ENCODE results near the gene ZNF605. TPM values are rescaled to one million over a fixed set of nuclear protein-coding genes. Genes with fewer than 3 reads are reported as not detected.
"Not testable (repeated sequence)": the region's sequence is repeated elsewhere in the genome, so short reads cannot be mapped to it uniquely, and the experiment has no call there.

Gene ZNF605
- 10 to 100 TPM; 23.6 to 27.9 (median 27.6) TPM for polyA plus RNA-seq (ENCODE audit: insufficient read length in 3 of 3)
- long read RNA-seq, donor 1, full-length matches to known transcripts, result 3 of 19 reads
- long read RNA-seq, donor 1, partial matches to known transcripts, result 16 of 19 reads
- long read RNA-seq, donor 1, other reads (novel, unspliced or antisense), result 0 of 19 reads
- long read RNA-seq, donor 2, transcript ZNF605-201 (4 exons, 838 nt), result major isoform, 6 of 11 reads
- long read RNA-seq, donor 2, partial matches to known transcripts, result 0 of 11 reads
- long read RNA-seq, donor 2, other reads (novel, unspliced or antisense), result 5 of 11 reads
- long read RNA-seq, donor 3, transcript ZNF605-201 (4 exons, 838 nt), result major isoform, 6 of 103 reads
- long read RNA-seq, donor 3, partial matches to known transcripts, result 89 of 103 reads
- long read RNA-seq, donor 3, other reads (novel, unspliced or antisense), result 8 of 103 reads
- long read RNA-seq, donor 4, partial matches to known transcripts, result 13 of 14 reads
- long read RNA-seq, donor 4, other reads (novel, unspliced or antisense), result 0 of 14 reads
- long read RNA-seq, donor 5, result 0 reads
- long read RNA-seq, donor 6, full-length matches to known transcripts, result 4 of 54 reads
- long read RNA-seq, donor 6, partial matches to known transcripts, result 50 of 54 reads
- long read RNA-seq, donor 6, other reads (novel, unspliced or antisense), result 0 of 54 reads
- long read RNA-seq, donor 7, partial matches to known transcripts, result 0 of 2 reads
- long read RNA-seq, donor 7, other reads (novel, unspliced or antisense), result 0 of 2 reads
- long read RNA-seq, donor 8, full-length matches to known transcripts, result 9 of 17 reads
- long read RNA-seq, donor 8, partial matches to known transcripts, result 0 of 17 reads
- long read RNA-seq, donor 8, other reads (novel, unspliced or antisense), result 8 of 17 reads
- long read RNA-seq, donor 9, transcript ZNF605-201 (4 exons, 838 nt), result major isoform, 6 of 17 reads
- long read RNA-seq, donor 9, partial matches to known transcripts, result 11 of 17 reads
- long read RNA-seq, donor 9, other reads (novel, unspliced or antisense), result 0 of 17 reads
- long read RNA-seq, donor 10, full-length matches to known transcripts, result 4 of 4 reads
- long read RNA-seq, donor 10, partial matches to known transcripts, result 0 of 4 reads
- long read RNA-seq, donor 10, other reads (novel, unspliced or antisense), result 0 of 4 reads
- long read RNA-seq, donor 11, full-length matches to known transcripts, result 6 of 11 reads
- long read RNA-seq, donor 11, partial matches to known transcripts, result 0 of 11 reads
- long read RNA-seq, donor 11, other reads (novel, unspliced or antisense), result 5 of 11 reads
- long read RNA-seq, donor 12, partial matches to known transcripts, result 28 of 30 reads
- long read RNA-seq, donor 12, other reads (novel, unspliced or antisense), result 0 of 30 reads
- long read RNA-seq, donor 13, result 0 reads
- long read RNA-seq, donor 14, partial matches to known transcripts, result 0 of 2 reads
- long read RNA-seq, donor 14, other reads (novel, unspliced or antisense), result 0 of 2 reads
- long read RNA-seq, donor 15, partial matches to known transcripts, result 0 of 2 reads
- long read RNA-seq, donor 15, other reads (novel, unspliced or antisense), result 0 of 2 reads
- long read RNA-seq, donor 16, full-length matches to known transcripts, result 11 of 88 reads
- long read RNA-seq, donor 16, partial matches to known transcripts, result 65 of 88 reads
- long read RNA-seq, donor 16, other reads (novel, unspliced or antisense), result 12 of 88 reads

DNA sequence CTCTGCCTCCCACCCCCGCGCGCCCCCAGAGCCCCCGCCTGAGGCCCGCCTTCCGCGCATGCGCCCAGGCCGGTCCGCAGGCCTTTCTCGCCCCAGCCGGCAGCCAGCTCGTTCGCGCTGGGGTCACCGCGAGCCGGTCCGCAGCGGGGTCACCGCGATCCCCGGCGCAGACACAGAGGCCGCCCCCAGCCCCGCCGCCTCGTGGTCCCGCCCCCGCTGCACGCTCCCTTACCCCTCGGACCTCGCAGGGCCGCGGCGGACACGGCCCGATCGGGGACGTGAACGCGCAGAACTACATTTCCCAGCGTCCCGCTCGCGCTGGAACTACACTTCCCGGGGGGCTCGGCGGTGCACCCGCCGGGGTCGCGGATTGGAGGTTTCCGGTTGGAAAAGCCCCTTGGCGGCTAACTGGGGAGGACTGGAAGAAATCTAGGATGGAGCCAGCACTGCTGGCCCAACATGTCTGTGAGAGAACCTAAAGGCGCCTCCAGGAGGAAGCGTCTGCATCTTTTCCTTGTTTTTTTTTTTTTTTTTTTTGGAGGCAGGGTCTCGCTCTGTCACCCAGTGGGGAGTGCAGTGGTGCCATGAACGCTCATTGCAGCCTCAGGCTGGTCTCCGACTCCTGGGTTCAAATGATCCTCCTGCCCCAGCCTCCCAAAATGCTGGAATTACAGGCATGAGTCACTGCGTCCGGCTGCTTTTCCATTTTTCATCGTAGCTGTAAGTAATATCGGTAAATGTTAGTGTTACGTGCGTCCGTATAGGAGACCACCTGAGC, at the start of gene ZNF605:
Gene ZNF605, minus strand, starts transcription at position 296 of the 778 bp plus-strand sequence. CDS start 10,671 bp downstream, outside the sequence.
- peak; percentile 80 to 92 (median 88) for DNase-seq (ENCODE audit: extremely low read depth in 1 of 11, low read depth in 9 of 11, low spot score in 4 of 11)

DNA sequence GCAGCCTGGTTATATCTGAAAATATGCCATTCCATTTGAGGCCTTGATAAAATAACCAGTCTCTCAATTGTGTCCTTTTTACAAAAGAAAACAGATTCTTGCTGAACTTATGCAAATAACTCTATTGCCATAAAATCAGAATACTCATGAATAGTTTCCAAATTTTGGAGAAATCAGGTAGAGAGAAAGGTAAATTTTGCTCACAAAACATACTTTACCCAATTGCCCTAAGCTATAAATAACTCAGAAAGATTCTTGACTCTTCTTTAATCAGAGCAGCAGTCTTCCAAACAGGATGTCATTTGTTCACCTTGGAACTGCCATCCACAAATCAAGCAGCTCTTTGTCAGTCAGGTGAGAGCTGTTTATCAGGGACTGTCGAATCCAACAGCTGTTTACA, 42.6 kb upstream of the ZNF605 start:
- no peak for DNase-seq (ENCODE audit: extremely low read depth in 1 of 11, low read depth in 9 of 11, low spot score in 4 of 11)

DNA sequence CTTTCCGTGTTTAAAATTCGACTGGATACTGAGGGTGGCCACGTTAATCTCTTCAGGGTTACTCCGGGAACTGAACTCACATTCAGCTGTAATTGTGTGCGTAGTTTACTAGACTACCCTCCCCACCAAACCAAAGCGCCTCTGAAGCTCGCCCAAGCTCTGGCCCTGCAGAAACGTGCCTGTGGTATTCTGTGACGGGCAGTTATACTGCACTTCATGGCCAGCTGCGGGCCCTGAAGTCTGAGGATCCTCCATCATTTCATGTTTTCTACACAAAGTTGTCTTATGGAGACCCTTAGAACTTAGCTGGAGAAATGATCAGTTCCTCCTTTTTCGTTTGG, 30.7 kb upstream of the ZNF605 start:
- no peak for DNase-seq (ENCODE audit: extremely low read depth in 1 of 11, low read depth in 9 of 11, low spot score in 4 of 11)

DNA sequence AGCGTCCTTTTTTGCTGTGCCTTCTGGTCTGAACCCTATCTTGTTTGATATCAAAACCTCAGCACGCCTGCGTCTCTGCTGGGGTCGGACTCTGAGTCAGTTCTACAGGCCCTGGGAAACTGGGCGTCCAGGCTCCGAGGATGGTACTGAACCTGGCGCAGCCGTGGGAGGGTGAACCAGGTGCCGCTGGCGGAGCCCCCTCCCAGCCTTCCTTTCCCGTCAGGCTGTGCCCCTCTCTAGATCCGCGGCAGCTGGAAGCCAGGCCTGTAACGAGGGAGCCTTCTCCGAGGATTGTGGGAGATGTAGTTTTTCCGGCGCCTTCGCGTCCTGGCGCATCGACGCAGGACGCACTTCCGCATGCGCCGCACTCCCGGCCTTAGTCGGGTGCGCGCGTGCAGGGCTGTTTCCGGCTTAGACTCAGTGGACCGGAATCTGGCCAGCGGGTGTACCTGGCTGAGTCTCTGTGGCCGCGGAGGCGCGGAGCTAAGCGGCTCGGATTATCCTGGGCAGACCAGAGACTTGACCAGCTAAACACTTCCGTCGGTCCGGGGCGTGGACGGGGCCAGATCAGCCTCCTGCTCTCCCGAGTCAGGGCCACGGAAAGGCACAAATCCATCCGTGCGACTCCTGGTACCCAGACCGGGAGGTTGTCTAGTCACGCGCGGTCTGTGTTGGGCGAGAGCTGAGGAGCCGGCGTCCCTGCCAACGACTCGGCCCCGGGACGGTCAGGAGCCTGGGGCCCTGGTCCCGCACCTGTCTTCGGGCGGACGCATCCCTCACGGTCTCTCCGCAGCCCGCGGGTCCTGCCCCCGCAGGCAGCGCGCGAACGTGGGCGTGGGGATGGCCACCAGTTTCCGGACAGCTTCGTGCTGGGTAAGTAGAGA, 30.1 kb upstream of the ZNF605 start, which contains the start of gene ZNF26:
Gene ZNF26, plus strand, starts transcription at position 367 of the 884 bp plus-strand sequence. Its CDS starts 474 bp downstream, at position 841.
- DNase-seq (ENCODE audit: extremely low read depth in 1 of 11, low read depth in 9 of 11, low spot score in 4 of 11), result peak; percentile 82 to 95 (median 93)

DNA sequence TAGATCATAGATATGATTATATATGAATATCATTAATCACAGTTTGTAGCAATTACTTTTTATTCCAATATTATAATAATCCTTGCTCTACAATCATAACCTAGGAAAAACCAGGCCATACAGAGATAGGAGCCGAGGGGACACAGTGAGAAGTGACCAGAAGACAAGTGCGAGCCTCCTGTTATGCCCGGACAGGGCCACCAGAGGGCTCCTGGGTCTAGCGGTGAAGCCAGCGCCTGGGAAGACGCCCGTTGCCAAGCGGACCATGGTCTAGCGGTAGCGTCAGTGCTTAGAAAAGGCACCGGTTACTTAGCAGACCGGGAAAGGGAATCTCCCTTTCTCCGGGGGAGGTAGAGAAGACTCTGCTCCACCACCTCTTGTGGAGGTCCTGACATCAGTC, 20.8 kb upstream of the ZNF605 start:
- not testable (repeated sequence) for DNase-seq (ENCODE audit: extremely low read depth in 1 of 11, low read depth in 9 of 11, low spot score in 4 of 11)

DNA sequence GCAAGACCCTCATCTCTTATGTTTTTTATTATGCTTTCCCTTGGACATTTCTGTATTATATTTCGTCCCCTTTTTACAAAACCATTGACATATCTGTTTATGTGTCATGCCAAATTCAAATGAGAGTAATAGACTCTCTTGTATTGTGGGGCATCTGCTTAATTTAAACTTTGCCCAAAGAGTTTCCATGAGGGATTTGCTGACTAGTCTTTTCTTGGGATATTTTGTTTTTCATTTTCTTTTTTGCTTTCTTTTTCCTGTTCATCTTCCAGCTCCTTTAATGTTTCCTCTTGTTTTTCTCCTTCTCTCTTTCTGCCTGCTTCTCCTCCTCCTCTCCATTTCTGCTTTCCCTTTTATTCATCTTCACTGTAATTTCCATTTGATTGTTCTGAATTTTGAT, 16.3 kb upstream of the ZNF605 start:
- no peak for DNase-seq (ENCODE audit: extremely low read depth in 1 of 11, low read depth in 9 of 11, low spot score in 4 of 11)

DNA sequence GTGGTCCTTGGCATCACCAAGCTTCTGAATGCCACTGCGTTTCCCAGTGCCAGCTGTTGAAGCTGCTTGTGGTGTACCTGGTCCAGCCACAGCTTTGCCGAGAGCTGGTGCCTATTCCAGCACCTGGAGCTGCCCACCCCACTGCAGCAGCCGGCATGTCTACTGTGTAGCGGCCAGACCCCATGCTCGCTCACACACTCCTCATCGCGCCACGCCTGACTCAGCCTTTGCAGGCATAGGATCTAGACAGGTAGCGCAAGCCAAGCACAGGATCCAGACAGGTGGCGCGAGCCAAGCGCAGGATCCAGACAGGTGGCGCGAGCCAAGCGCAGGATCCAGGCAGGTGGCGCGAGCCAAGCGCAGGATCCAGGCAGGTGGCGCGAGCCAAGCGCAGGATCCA, 11.6 kb upstream of the ZNF605 start:
- DNase-seq (ENCODE audit: extremely low read depth in 1 of 11, low read depth in 9 of 11, low spot score in 4 of 11), result no peak

DNA sequence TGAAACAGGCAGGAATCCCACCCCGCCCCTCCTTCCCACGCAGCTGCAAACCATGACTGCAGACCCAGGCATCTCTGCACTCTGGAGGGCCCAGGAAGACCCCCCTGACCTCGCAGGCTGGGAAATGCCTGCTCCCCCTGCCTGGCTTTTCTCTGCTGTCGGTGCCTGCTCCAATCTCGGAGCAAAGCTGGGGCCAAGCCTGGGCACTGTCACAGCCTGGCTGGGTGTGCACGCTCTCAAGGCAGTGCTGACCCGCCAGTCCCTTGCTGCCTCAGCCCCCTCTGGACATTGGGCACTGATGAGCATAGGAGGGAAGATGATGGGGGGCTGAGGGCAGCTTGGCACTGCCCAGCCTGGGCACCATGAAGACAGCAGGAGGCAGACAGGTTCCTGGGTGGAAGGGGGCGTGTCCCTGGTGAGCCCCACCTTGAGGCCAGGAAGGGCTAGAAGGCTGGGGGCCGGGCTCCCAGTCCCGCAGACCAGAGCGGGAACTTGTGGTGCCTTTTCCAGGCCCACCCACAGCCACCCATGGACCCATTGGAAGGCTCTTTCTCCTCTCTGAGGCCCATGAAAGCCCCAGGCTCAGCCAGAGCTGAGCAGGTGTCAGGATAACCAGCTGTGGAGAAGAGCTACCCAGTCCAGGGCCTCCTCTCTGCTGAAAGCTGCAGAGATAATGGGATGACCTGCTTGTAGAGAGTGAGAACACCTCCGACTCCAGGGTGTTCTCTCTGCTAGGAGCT, 10.7 kb upstream of the ZNF605 start:
- DNase-seq (ENCODE audit: extremely low read depth in 1 of 11, low read depth in 9 of 11, low spot score in 4 of 11), result no peak

DNA sequence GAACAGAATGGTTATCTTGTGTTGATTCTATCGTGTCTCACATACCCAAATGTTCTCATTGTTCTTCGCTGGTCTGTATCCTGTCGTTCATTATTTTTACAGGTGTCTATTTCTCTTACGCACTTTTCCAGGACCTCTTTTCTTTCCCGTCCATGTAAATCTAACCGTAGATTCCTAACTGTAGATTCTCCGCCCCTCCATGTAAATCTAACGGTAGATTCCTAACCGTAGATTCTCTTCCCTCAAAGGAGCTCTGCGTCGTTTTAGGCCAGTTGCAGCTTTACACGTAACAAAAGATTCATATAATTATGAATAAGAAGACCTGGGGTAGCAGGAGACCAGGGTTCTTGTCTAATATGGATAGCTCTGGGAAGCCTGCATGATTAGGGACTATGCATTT, 9.7 kb upstream of the ZNF605 start:
- no peak for DNase-seq (ENCODE audit: extremely low read depth in 1 of 11, low read depth in 9 of 11, low spot score in 4 of 11)

DNA sequence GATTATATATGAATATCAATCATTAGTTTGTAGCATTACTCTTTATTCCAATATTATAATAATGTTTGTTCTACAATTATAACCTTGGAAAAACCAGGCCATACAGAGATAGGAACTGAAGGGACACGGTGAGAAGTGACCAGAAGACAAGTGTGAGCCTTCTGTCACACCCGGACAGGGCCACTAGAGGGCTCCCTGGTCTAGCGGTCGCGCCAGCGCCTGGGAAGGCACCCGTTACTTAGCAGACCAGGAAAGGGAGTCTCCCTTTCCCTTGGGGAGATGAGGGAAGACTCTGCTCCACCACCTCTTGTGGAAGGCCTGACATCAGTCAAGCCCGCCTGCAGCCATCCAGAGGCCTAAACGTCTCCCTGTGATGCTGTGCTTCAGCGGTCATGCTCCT, 7.8 kb upstream of the ZNF605 start:
- not testable (repeated sequence) for DNase-seq (ENCODE audit: extremely low read depth in 1 of 11, low read depth in 9 of 11, low spot score in 4 of 11)

DNA sequence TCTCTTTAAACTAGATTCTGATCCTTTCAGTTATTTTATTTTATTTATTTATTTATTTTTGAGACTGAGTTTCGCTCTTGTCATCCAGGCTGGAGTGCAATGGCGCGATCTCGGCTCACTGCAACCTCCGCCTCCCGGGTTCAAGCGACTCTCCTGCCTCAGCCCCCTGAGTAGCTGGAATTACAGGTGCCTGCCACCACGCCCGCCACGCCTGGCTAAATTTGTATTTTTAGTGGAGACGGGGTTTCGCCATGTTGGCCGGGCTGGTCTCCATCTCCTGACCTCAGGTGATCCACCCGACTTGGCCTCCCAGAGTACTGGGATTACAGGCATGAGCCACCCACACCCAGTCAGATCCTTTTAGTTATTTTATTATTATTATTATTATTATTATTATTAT, 5.7 kb upstream of the ZNF605 start:
- DNase-seq (ENCODE audit: extremely low read depth in 1 of 11, low read depth in 9 of 11, low spot score in 4 of 11), result not testable (repeated sequence)

DNA sequence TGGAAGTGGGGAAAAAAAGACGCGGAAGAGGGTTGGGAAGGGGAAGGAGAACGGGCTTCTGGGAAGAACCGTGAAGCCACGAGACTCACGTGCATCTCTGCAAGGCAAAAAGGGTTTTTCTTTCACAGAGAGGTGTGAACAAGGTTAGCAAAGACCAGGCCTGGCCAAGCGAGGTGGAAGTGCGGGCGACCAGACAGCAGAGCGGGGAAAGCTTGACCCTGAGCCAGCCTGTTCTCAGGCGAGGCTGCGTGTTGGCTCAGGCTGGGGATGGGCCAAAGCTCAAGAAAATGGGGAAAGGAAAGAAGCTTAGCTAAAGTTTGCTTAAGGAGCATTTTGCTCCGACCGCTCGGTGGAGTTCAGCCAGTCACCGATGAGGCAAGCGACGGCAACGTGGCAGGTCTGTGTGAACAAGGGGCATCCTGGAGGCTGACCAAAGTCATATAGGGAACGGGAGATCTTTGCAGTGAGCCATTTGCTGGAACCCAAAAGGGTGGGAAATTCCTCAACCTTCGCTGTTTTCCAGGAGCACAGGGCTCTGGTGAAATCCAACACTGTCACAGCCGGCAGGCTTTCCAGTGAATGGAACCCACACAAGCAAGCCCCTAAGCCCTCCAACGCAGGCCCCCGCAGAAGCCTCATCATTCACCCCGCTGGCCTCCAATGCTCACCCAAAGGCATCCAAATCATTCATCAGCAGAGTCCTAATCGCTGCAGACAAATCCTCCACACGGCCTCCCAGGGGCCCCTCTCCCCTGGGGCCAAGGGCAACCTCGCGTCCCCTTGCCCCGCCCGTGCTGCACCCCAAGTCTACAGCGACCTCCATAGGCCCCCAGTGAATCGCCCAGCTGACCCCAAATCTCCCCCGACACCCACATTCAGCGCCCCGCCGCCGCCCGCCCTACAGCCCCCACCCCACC, 754 bp downstream of the ZNF605 start:
- DNase-seq (ENCODE audit: extremely low read depth in 1 of 11, low read depth in 9 of 11, low spot score in 4 of 11), result peak; percentile 6 to 44 (median 33)

DNA sequence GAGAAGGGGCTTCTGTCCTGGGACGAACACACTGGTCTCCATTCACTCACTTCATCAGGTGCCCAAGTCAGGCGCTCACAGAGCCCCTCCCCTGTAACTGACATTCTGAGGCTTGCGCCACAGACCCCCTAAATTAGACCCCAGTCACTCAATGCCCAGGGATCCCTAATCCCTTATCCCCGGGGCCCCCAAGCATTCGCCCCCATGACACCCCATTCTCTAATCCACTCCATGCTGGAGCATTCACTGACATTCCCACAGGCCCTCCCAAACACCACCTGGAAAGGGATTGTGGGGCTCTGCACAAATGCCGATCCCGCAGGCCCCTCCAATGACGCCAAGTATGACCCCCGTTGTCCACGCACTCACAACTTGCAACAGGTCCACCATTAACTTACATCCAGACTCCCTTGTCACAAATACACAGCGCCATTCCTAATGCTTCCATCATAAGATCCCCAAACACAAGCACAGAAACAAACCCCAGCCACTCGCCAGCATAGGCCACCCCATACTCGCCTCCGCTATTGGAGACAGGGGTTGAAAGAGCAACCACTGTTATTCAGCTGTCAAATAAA, 1.5 kb downstream of the ZNF605 start:
- no peak for DNase-seq (ENCODE audit: extremely low read depth in 1 of 11, low read depth in 9 of 11, low spot score in 4 of 11)

DNA sequence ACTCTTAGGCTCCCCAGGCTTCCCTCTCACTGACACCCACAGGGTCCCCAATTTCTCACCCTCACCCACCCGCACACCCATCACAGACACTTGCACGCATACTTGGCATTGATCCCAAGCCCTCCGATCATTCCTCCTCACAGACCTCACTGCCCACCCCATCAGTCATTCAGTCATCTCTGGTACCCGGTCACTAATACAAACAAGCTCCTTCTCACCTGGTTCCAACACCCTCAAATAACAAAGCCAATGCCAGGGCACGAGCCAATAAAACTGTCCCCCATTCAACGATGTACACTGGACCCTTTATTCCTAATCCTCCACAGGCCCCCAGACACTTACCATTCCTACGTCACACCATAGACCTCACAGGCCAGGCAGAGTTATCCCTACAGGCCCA, 2.3 kb downstream of the ZNF605 start:
- DNase-seq (ENCODE audit: extremely low read depth in 1 of 11, low read depth in 9 of 11, low spot score in 4 of 11), result no peak

DNA sequence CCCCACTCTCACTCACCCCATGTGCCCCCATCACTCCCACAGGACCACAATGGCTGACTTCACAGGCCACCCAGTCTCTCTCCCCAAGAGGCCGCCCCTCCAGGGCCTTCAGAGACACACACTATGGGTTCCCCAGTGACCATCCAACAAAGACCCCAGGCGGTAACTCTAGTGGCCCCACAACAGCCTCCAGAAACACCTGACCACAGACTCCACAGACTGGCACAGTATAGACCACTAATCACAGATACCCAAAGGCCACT, 3.0 kb downstream of the ZNF605 start:
- DNase-seq (ENCODE audit: extremely low read depth in 1 of 11, low read depth in 9 of 11, low spot score in 4 of 11), result no peak
